Erythroblast (primary cell): Measurements from ENCODE around the gene ZNF740.

Experiments used
- GATA1 ChIP-seq: IDR thresholded peaks from 2 replicates; pipeline ENCODE4 v1.6.1; 2011; ENCODE audit warnings: low read depth, mild to moderate bottlenecking, control low read depth, low read length, moderate library complexity
- POLR2A ChIP-seq: IDR thresholded peaks from 2 replicates; pipeline ENCODE4 v1.6.1; 2011; ENCODE audit warnings: mild to moderate bottlenecking, low read length

GRCh38 chr12:53147653-53148052, 32.9 kb upstream of the ZNF740 start:
- no peak for TF ChIP-seq POLR2A
- TF ChIP-seq GATA1 = no peak
